HuH-7.5 (cell line): Measurements from ENCODE around the gene HUS1.
A peak's percentile ranks its signal among the peaks of the same experiment; 100 is the strongest.

Experiments
- DNase-seq: peaks from one replicate; pipeline ENCODE4 v3.0.0; 2011; ENCODE audit warnings: low spot score

HUS1 gene

GRCh38 chr7:47979832-47980181 lies 392 bp upstream of the HUS1 start:
- DNase-seq: no peak

GRCh38 chr7:47978790-47979144 lies 648 bp downstream of the HUS1 start:
- DNase-seq: no peak

GRCh38 chr7:47973739-47974138 lies 5.7 kb downstream of the HUS1 start:
- no peak for DNase-seq

- DNase-seq: no peak
Measured at GRCh38 chr7:47970761-47971160, 8.7 kb downstream of the HUS1 start.

- DNase-seq: peak; percentile 82
Measured at GRCh38 chr7:47968847-47969774, 10.3 kb downstream of the HUS1 start.

GRCh38 chr7:47967708-47968107 lies 11.7 kb downstream of the HUS1 start:
- no peak for DNase-seq

GRCh38 chr7:47967123-47967522 lies 12.3 kb downstream of the HUS1 start:
- DNase-seq: no peak

- no peak for DNase-seq
Measured at GRCh38 chr7:47965456-47965855, 14.0 kb downstream of the HUS1 start.

- no peak for DNase-seq
Measured at GRCh38 chr7:47962262-47962661, 17.2 kb downstream of the HUS1 start.

GRCh38 chr7:47957156-47957555 lies 22.3 kb downstream of the HUS1 start:
- DNase-seq: no peak

- DNase-seq: no peak
Measured at GRCh38 chr7:47956220-47956619, 23.2 kb downstream of the HUS1 start.

GRCh38 chr7:47954231-47954911 lies 25.0 kb downstream of the HUS1 start:
- no peak for DNase-seq

- DNase-seq: no peak
Measured at GRCh38 chr7:47953822-47954221, 25.6 kb downstream of the HUS1 start.

- no peak for DNase-seq
Measured at GRCh38 chr7:47952224-47952623, 27.2 kb downstream of the HUS1 start.

GRCh38 chr7:47951374-47951773 lies 28.0 kb downstream of the HUS1 start:
- DNase-seq: peak; percentile 55

- no peak for DNase-seq
Measured at GRCh38 chr7:47950714-47951113, 28.7 kb downstream of the HUS1 start.

- no peak for DNase-seq
Measured at GRCh38 chr7:47949703-47950102, 29.7 kb downstream of the HUS1 start.

GRCh38 chr7:47948141-47948790 lies 31.1 kb downstream of the HUS1 start, which contains the start of gene PKD1L1:
PKD1L1 (minus strand) TSS chr7:47948466; CDS start chr7:47948440, 26 bp downstream.
- DNase-seq: no peak

- no peak for DNase-seq
Measured at GRCh38 chr7:47947355-47947749, 32.1 kb downstream of the HUS1 start.

GRCh38 chr7:47946581-47947354 lies 32.6 kb downstream of the HUS1 start:
- no peak for DNase-seq

- DNase-seq: peak; percentile 65
Measured at GRCh38 chr7:47945261-47946015, 34.0 kb downstream of the HUS1 start.
